Cerebellar cortex (tissue), 1 donor: ENCODE data around the gene NFKBIL1.
"Not testable (repeated sequence)": the region's sequence is repeated elsewhere in the genome, so short reads cannot be mapped to it uniquely, and the experiment has no call there.

Experiments used
- DNase-seq: peaks from one replicate; pipeline ENCODE4 v3.0.0-alpha.2; 2015; ENCODE audit warnings: low spot score

NFKBIL1 gene

DNA sequence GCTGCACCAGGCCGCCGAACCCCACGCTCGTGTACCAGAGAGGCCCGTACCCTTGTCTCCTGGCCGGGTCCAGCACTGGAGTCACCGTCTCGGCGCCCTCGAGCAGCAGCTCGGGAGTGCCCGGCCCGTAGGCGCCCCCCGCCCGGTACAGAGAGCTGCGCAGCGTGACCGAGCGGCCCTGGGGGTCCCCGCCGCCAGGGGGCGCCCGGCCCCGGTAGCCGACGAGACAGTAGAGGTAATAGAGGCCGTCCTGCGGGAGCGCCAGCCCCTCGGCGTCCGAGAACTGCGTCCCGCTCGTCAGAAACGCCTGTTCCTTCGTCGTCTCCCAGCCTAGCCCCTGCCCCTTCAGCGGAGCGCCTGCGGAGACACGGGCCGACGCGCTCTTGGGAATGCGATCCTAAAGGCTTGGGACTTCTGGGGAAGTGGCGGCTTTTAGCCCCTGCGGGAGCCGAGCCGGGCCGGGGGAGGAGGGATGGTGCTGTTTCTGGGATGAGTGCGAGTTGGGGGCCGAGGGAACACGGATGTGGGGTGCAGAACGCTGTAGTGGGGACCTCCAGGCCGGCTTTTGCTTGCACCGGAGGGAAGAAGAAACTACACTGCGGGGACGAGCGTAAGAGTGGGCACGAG is 33.5 kb downstream of the NFKBIL1 start:
- DNase-seq: peak; percentile 76

DNA sequence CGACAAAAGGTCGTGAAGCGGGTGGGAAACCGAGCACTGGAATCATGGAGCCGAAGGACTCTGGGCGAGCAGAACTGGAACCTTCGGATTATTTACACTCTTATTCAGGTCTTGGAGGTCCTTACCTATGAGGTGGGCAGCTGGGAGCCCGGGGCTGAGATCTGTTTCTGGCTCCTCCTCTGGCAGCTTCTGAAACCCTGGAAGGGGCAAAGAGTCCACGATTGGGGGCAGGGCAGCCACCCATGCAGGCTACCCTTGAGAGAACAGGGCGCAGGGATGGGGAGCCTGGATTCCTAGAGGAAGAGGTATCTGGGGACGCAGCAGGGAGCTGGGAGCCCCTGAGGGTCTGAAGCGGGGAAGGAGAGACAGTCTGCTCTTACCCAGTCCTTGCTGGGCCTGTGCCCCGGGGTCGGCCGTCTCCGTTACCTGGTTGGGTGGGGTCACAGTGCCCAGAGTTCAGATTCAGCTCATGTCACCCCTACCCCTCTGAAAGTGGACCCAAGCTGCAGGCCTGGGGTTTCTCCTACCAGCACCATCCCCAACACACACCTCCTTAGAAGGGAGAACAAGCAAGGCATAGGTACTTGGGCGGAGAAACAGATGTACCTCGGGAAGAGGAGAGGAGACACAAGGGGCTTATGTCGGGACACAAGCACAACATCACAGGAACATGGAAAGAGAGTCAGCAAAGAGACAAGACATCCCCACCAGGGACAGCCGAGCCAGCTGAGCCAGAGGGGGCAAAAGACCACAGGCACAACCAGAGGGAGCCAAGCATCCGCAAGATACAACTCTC is 34.2 kb downstream of the NFKBIL1 start:
- DNase-seq: peak; percentile 31

DNA sequence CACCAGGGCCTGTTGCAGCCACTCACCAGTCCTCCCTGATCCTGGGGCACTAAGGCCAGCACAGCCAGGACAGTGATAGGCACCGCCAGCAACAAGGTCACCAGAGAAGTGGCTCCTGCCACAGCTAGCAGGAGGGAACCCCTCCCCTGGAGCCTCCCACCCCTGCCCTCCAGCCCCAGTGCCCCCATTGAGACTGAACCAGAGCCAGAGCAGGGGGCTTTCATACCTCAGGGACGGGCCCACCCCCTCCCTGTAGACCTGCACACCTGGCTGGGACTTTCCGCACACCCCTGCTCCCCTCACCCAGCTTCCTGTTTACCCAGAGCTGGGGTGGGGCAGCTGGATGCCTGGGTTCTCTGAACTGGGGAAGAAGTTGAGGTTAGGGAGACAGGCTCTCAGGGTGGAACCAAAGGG is 34.8 kb downstream of the NFKBIL1 start, which contains the start of gene LTB:
Gene LTB, minus strand, starts transcription at position 195 of the 414 bp plus-strand sequence. Its CDS starts 7 bp downstream, at position 188.
- DNase-seq: no peak

DNA sequence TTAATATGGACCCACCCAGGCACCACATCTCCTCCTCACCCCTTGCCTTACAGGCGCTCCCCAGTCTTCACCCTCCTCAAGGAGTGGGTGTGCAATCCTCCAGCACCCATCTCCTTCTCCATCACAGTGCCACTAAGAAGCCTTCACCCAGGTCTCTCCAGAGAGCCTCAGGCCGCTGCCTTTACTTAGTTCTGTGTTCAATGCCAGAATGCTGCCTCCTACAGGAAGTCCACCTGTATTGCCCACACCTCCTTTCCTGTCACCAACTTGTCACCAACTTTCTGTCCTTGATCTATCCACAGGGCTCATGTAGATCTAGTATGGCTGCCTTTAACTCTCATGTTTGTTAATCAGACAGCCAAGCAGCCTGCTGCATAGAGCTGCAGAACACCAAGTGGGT is 38.1 kb downstream of the NFKBIL1 start:
- DNase-seq: no peak

DNA sequence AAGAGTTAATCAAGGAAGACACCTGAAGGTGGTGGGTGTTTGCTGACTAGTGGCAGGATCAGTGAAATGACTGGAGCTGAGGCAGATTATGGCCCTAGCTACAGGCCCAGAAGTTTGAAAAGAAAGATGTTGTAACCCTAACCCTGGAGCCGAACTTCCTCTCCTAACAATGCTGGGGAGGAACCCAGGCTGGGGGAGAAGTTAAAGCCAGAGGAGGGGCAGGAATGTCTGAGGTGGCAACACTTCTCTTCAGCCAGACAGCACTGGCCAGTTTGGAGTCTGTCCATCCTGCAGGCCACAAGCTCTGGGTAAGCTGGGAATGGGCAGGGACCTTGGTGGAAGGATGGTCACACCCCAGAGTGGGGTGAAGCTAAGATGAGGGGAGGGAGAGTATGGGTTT is 38.6 kb downstream of the NFKBIL1 start, which contains the start of gene LST1:
Gene LST1, plus strand, starts transcription at position 270 of the 400 bp plus-strand sequence. CDS start 1,023 bp downstream, outside the sequence.
- no peak for DNase-seq

DNA sequence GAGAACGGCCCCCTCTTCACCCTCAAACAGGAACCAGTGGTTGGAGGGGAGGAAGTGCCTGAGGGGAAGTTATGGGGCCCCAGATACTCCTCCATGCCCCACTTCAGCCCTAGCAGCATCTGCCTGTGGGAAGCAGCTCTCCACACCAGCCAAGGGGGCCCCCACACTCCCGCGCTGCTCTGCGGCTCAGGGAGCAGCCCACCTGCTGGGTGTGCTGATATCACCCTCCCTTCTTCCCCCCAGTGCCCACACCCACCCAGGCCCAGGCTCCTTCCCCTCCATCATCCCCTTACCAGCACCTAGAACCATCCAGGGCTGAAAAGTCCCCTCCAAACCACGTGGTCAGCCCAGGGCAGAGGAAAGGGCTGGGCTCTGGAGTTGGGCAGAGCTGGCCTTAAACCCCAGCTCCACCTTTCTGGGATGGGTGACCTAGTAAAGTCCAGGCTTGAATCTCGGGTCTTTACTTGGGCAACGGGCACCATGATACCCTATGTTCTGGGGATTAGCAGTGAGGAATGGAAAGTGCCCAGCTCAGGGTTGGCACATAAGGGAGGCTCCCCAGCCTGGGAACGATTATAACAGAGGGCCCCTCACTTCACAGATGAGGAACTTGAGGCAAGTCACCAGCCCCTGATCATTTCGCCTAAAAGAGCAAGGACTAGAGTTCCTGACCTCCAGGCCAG is 39.3 kb downstream of the NFKBIL1 start:
- no peak for DNase-seq

DNA sequence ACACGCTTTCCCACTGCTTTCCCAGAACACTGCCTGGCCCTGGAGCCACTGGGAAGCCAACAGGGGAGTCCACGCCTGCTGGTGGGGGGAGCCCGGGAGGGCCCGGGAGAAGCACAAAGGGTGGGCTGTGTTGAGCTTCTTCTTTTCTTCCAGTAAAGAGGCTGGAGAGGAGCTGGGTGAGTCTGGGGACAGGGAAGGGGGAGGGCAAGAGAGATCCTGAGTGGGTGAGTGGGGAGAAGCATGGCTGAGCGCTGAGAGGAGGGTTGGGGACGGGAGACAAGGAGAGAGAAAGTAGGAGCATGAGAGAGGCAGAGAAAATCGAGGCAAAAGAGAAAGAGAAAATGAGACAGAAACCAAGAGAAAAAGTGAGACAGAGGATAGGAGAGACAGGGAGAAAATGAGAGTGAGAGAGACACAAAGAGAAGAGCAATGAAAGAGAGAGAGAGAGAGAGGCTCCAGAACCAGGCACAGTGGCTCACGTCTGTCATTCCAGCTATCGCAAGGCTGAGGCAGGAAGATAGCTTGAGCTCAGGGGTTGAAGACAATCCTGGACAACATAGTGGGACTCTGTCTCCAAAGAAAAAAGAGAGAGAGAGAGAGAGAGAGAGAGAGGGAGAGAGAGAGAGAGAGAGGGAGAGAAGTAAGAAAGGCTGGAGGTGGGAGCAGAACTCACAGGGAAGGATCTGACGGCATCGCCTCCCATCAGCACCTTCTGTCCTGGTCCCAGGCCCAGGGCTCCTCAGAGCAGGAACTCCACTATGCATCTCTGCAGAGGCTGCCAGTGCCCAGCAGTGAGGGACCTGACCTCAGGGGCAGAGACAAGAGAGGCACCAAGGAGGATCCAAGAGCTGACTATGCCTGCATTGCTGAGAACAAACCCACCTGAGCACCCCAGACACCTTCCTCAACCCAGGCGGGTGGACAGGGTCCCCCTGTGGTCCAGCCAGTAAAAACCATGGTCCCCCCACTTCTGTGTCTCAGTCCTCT is 40.7 kb downstream of the NFKBIL1 start:
- DNase-seq: no peak

DNA sequence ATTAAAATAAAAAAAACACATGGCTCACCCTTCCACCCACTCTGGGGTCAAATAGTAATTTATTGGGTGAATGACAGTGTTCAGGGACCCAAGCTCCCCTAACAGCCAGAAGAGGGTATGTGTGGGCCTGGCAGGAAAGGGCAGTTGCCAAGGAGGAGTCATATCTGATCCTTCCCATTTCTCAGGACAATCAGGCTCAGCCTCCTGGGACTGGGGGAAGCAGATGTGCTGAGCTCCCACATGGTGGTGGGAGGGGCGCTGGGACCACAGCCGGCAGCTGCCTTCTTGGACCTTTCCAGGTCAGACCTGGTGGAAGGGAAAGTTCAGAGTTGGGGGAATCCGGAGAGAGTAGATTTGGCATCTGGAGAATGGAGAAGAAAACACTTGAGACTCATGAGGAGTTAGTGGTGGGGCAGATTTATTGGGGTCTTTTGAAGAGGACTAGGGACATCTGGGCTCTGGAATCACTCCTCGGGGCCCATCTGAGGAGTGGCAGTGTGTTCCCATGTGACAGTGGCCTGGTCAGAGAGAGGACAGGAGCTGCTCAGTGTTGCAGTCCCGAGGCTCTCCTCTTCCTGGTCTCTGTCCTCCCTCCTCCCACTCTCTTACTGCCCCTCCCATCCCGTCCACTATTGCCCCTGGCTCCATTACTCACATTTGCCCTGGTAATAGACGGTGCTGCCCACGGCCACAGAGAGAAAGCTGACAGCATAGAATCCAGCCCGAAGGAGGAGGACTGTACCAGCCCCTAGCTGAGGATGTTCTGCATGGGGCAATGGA is 41.7 kb downstream of the NFKBIL1 start:
- DNase-seq: no peak

DNA sequence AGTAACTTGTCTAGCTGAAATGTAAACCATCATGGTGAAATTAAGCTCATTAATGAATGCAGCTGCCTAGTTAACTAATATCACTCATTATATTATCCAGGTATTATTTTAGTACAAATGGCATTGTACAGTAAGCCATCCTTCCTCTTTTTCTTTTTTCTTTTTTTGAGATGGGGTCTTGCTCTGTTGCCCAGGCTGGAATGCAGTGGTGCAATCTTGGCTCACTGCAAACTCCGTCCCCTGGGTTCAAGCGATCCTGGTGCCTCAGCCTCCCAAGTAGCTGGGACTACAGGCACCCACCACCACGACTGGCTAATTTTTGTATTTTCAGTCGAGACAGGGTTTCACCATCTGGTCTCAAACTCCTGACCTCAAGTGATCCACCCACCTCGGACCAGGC is 43.3 kb downstream of the NFKBIL1 start:
- DNase-seq: not testable (repeated sequence)

DNA sequence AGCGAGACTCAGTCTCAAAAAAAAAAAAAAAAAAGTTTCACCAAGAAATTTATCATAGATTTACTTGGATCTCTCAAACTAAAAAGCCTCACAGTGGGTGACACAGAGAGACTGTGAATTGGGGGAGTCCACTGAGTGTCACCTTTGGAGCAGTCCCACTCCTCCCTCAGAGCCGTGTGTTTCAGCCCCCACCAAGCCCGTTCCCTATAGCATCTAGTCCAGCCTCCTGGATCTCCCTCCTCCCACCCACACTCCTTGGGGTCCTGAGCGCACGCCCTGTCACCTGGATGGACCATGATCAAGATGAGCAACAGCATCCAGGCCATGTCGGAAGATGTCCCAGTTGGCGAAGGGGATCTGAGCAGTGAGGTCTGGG is 45.0 kb downstream of the NFKBIL1 start:
- DNase-seq: no peak

DNA sequence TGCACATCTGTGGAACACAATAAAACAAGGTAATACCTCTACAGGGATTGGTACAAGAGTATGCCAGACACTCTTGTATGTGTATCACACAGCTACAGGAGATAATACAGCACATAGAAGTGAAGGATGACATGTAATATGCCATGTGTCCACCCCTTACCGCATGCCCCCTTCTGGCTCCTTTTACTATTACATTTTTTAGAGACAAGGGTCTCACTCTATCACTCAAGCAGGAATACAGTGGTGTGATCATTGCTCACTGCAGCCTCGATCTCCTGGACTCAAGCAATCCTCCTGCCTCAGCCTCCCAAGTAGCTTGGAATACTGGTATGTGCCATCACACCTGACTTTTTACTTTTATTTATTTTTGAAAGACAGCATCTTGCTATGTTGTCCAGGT is 49.6 kb downstream of the NFKBIL1 start:
- DNase-seq: no peak

DNA sequence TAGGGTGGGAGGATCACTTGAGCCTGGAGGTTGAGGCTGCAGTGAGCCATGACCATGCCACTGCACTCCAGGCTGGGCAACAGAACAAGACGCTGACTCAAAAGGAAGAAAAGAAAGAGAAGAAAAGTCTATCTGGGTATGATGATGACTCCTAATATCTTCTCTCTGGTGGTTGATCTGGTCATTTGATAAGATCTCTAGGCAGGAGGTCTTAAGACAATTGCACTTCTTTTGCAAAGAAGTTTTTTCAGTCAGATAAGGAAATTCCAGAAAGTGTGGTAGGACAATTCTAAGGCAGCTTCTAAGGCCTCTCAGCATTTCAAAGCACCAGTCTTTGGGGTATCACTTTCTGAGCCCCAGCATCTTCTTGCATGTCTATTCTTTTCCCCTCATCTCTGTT is 59.9 kb downstream of the NFKBIL1 start:
- DNase-seq: no peak
